ENCODE data around the gene PTPMT1.

- TF ChIP-seq CTCF (IDR thresholded peaks at IDR 0.05), result no peak
- no peak for TF ChIP-seq POLR2A (IDR thresholded peaks at IDR 0.05)
Measured at GRCh38 chr11:47533690-47534151, 31.7 kb upstream of the PTPMT1 start.
